Kidney (tissue), 14 donors: Measurements from ENCODE around the gene STK36. TPM values are rescaled to one million over a fixed set of nuclear protein-coding genes. Genes with fewer than 3 reads are reported as not detected.
"Not testable (repeated sequence)": the region's sequence is repeated elsewhere in the genome, so short reads cannot be mapped to it uniquely, and the experiment has no call there.

Experiments used
- DNase-seq, 5 donors: peaks; one replicate each; pipeline ENCODE4 v3.0.0-alpha.2; 2013 to 2020
- FAIRE-seq: peaks from 2 replicates; lab custom pipeline; 2012; peaks lifted over from hg19 to GRCh38; lab: Jason Lieb, UNC
- H3K27ac ChIP-seq, 2 donors: one replicate each; pipeline ENCODE4 v1.7.0; 2013; ENCODE audit warnings: low read depth in 2 of 2, low read length in 2 of 2, inconsistent platforms in 1 of 2
- H3K27me3 ChIP-seq: one replicate; pipeline ENCODE4 v1.7.1; 2013; ENCODE audit warnings: low read length, inconsistent platforms; ENCODE audit not compliant: control insufficient read depth, insufficient read depth
- H3K36me3 ChIP-seq, 3 donors: one replicate each; pipeline versions ENCODE4 v1.7.0 to v1.7.1; 2013; ENCODE audit warnings: low read length in 3 of 3, control low read depth in 1 of 3, inconsistent platforms in 1 of 3; ENCODE audit not compliant: insufficient read depth in 3 of 3, control insufficient read depth in 2 of 3
- H3K4me1 ChIP-seq, 3 donors: one replicate each; pipeline versions ENCODE4 v1.7.0 to v1.7.1; 2013; ENCODE audit warnings: low read length in 3 of 3, inconsistent platforms in 1 of 3, low read depth in 1 of 3; ENCODE audit not compliant: control insufficient read depth in 2 of 3, insufficient read depth in 2 of 3
- H3K4me3 ChIP-seq, 3 donors: one replicate each; pipeline versions ENCODE4 v1.7.0 to v1.8.1; 2013; ENCODE audit warnings: low read length in 3 of 3, control low read depth in 1 of 3, inconsistent platforms in 1 of 3
- H3K9ac ChIP-seq, 3 donors: one replicate each; pipeline versions ENCODE4 v1.7.0 to v1.7.1; 2013; ENCODE audit warnings: low read length in 3 of 3, control low read depth in 1 of 3, inconsistent platforms in 1 of 3
- H3K9me3 ChIP-seq, 3 donors: one replicate each; pipeline versions ENCODE4 v1.7.0 to v1.7.1; 2013; ENCODE audit warnings: low read length in 3 of 3, control low read depth in 1 of 3, inconsistent platforms in 1 of 3; ENCODE audit not compliant: control insufficient read depth in 2 of 3, insufficient read depth in 1 of 3
- intact Hi-C: fragments of 100-400 bp; cut with DNase I; formaldehyde crosslinking; loops from one replicate; pipeline ENCODE4 v1.11.1; 2022
- polyA plus RNA-seq: library from polyadenylated mRNA; stranded (reverse); fragments of 350-450 nt; fragmentation: Illumina TruSeq; extraction: RNeasy Lipid Tissue Mini Kit (QIAGEN cat#74804); gene quantifications from one replicate; pipeline ENCODE4 v1.2.3, GENCODE V29; 2014; ENCODE audit warnings: low read depth, low replicate concordance; ENCODE audit not compliant: insufficient read depth
- total RNA-seq: library from RNA; stranded (reverse); fragmentation: NEBNext Ultra II Directional; extraction: Animal tissue kit (Norgen Biotek cat#: 25700); gene quantifications from one replicate; pipeline ENCODE4 v1.2.1, GENCODE V29; 2021
- TF ChIP-seq, protein P1 (sequence below): IDR thresholded peaks from 3 replicates; pipeline ENCODE4 v1.5.1; 2012; ENCODE audit warnings: mild to moderate bottlenecking, moderate library complexity, borderline replicate concordance; ENCODE audit not compliant: insufficient read depth; ENCODE audit errors: extremely low read depth
- donor health status: control.
- donor health status: control.
- donor health status: control.
- donor health status: control.
- donor health status: control.
- donor health status: DM: yes; HTN: yes; CAD: no.
- donor health status: Normal renal cell carcinoma (clear cell type).

The STK36 gene
- total and polyA plus RNA-seq, 2 donors from 2014 or later: 18.5 to 53.7 TPM

- H3K9me3 ChIP-seq, H3K9ac ChIP-seq, H3K4me1 ChIP-seq, intact Hi-C loops, H3K27ac ChIP-seq, FAIRE-seq, H3K4me3 ChIP-seq, H3K27me3 ChIP-seq: not testable (repeated sequence)
- DNase-seq: peak in 4 of 5 donors; percentile 49 to 86 (median 64)
- TF ChIP-seq, protein P1, sequence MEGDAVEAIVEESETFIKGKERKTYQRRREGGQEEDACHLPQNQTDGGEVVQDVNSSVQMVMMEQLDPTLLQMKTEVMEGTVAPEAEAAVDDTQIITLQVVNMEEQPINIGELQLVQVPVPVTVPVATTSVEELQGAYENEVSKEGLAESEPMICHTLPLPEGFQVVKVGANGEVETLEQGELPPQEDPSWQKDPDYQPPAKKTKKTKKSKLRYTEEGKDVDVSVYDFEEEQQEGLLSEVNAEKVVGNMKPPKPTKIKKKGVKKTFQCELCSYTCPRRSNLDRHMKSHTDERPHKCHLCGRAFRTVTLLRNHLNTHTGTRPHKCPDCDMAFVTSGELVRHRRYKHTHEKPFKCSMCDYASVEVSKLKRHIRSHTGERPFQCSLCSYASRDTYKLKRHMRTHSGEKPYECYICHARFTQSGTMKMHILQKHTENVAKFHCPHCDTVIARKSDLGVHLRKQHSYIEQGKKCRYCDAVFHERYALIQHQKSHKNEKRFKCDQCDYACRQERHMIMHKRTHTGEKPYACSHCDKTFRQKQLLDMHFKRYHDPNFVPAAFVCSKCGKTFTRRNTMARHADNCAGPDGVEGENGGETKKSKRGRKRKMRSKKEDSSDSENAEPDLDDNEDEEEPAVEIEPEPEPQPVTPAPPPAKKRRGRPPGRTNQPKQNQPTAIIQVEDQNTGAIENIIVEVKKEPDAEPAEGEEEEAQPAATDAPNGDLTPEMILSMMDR: peak; percentile 64
- peaks cover 7 to 42% (median 7%) of the 10 kb centered on the region in 3 donors for H3K36me3 ChIP-seq
Observed at GRCh38 chr2:218687400-218688060, 15.6 kb downstream of the STK36 start.

- intact Hi-C loops: no loop called here
- no peak for DNase-seq
- Histone ChIP-seq H3K4me1 (no peaks in the 10 kb centered on the region), H3K9me3 (no peaks in the 10 kb centered on the region), H3K4me3 (no peak overlapping the region), H3K36me3 (peaks cover 10 to 47% (median 24%) of the 10 kb centered on the region in 3 donors), H3K9ac (no peak overlapping the region), H3K27me3 (no peaks in the 10 kb centered on the region), H3K27ac (no peak overlapping the region)
- TF ChIP-seq, protein P1: no peak
- FAIRE-seq: no peak
Observed at GRCh38 chr2:218691234-218691633, 19.3 kb downstream of the STK36 start.

GRCh38 chr2:218694405-218695145, 22.7 kb downstream of the STK36 start:
- no peak for DNase-seq
- Histone ChIP-seq H3K9me3 (no peaks in the 10 kb centered on the region), H3K27me3 (no peaks in the 10 kb centered on the region), H3K9ac (no peak overlapping the region), H3K4me1 (no peaks in the 10 kb centered on the region), H3K27ac (no peak overlapping the region), H3K36me3 (peaks cover 7 to 52% (median 39%) of the 10 kb centered on the region in 3 donors), H3K4me3 (no peak overlapping the region)
- intact Hi-C loops: no loop called here
- TF ChIP-seq, protein P1: no peak
- FAIRE-seq: no peak
